Measurements from ENCODE around the gene MMP11.

MMP11 gene

DNA sequence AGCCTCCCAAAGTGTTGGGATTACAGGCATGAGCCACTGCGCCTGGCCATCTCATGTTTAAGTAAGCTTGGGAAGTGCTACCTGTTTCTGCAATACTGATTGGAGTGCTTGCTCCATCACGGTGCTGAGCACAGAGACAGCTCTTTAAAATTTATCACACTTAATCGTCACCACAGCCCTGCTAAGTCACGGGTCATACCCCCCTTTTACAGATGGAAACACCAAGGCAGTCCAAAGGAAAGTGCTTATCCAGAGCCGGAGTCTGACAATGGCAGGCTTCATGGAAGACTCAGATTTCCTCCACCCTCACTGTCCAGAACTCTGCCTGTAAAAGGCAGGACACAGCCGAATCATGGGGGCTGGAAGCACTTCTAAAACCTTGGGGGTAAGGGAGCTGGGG is 12.6 kb upstream of the MMP11 start:
- no peak for DNase-seq (ENCODE audit: low read depth in 2 of 2)

GRCh38 chr22:23762842-23763578 is 9.6 kb upstream of the MMP11 start, which contains the start of gene C22orf15:
TSS of gene C22orf15 (plus strand) at chr22:23762990. CDS start at chr22:23763307, 317 bp downstream.
- no peak for DNase-seq (ENCODE audit: low read depth in 2 of 2)

- DNase-seq (ENCODE audit: low read depth in 2 of 2): peak in 1 of 2 donors; percentile 51
Measured at GRCh38 chr22:23763579-23763945, 9.1 kb upstream of the MMP11 start.

- DNase-seq (ENCODE audit: low read depth in 2 of 2): no peak
Measured at GRCh38 chr22:23763954-23764353, 8.7 kb upstream of the MMP11 start.

DNA sequence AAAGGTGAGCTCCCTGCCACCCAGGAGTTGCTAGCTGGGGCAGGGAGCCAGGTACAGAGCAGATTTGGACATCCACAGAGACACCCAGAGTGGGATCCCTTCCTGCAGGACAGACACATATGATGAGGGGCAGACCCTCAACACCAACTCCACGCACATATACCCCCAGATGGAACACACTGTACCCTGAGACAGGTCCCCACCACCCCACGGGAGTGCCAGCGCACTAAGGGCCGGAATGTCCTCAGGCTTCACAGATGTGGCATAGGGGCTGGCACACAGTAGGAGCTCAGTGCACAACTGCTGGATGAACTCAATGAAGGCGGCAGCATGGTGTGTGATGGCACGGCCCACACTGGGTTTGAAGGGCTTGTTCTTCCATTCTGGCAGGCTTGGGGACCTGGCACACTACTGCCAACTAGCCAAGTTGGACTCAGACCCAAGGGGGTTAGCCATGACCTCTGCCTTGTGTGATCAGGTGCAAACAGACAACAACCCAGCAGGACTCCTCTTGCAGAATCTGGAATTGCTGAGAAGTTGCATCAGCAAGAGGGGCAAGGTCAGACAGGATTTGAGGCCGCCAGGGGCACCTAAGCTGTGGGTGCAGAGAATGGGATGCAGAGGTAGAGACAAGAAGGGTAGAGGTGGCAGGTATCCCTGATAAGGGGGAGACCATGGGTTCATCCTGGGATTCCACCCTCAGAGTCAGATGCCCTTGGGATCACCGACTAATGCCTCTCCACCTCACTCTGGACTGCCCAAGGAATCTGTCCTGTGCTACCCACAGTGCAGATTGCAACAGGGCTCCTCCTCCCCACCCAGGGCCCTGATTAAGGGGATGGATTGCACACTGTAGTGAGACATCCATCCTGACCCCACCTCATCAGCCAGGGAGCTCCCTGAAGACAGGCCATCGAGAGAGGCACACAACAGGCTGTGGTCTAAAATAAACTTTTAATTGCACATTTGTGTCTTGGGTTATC is 7.5 kb upstream of the MMP11 start:
- no peak for DNase-seq (ENCODE audit: low read depth in 2 of 2)

DNA sequence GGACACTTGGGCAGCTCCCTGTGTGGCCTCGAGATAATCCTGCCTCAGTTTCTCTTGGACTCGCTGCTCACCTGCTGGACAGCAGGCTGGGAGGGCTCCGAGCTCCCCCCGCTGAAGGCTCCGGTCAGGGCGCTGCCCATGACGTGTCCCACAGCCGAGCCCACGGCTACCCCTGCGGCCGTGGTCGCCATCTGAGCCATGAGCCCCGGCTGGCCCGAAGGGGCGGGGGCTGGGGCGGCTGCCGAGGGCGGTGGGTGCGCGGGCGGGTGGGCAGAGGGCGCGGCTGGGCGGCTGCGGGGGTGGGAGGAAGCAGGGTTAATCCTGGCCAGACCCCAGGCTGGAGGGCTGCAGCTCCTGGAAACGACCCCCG is 5.4 kb upstream of the MMP11 start:
- no peak for DNase-seq (ENCODE audit: low read depth in 2 of 2)

DNA sequence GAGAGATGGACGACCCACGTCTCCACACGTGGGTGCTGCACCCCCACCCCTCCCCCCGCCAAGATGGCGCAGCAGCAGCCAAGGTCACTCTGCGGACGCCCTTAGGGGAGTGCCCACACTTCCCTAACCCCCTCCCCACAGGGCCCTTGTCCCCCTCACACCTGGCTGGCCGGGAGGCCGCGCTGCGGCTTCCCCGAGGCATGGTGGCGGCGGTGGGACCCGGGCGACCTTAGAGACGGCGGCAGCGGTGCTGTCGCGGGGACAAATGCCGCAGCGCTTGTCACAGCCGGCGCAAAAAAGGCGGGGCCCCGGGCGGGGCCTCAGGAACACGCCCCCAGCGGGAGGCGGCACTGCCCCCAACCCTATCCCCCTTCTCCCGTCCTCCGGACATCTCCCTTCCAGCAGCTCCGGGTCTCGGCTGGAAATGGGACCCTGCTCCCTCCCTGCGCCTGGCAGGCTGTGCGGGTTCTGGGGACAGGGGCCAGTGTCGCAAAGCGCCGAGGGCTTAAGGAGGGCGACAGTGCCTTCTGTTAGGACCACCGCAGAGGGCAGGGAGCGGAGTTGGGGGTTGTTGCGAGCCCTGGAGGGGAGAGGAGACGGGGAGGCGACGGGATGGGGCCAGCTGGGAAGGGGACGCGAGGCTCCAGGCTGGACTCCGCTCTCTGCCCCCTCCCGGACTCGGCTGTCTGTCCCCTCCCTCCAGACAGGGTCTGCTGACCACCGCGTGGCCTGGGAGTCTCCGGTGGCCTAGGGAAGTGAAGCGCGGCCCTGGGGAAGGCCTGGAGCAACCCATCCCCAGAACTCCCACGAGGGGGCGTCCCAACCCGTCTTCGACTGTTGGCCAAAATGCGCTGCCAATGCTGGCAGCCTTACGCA is 4.7 kb upstream of the MMP11 start, which contains the start of gene CHCHD10:
TSS of gene CHCHD10 (minus strand) at position 300 of the 876 bp plus-strand sequence. CDS start at position 202, 98 bp downstream.
- peak; percentile 68 to 71 for DNase-seq (ENCODE audit: low read depth in 2 of 2)

DNA sequence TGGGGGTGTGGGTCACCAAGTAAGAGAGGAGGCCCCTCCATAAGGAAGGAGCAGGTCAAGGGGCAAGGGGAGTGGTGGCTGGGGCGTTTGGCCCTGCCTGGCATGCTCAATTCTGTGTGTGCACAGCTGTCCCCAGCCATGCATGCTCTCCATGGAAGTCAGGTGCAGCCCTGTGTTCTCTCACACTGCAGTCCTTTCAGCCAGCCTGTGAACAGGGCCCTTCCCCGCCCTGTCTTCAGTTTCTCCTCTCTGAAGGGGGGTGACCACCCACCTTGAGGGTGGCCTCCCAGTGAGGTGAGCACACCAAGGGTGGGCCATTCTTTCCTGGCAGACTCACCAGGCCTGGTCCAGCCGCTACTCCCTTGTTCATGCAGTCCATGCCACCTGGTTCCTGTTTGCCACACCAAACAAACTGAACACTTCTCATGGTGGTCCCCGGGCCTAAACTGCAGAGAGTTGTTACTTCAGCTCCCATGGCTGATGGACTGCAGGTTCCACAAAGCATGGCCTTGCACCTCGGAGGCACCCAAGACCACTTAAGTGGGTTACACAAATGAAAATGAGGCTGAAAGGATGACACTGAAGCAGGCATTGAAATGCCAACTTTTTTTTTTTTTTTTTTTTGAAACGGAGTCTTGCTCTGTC is 3.2 kb upstream of the MMP11 start:
- DNase-seq (ENCODE audit: low read depth in 2 of 2): no peak

DNA sequence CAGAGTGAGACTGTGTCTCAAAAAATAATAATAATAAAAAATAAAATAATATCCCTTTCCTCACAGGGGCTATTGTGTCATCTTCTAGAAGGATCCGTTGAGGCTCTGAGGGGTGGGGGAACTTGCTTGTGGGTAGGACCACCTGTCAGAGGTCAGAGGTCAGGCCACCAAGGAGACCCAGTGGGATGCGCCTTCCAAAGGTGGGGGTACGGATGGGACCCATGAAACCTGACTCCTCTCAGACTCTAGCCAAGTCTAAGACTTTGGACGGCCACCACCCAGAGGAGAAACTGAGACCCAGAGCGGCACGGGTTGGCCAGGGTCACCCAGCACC is 367 bp upstream of the MMP11 start:
- no peak for DNase-seq (ENCODE audit: low read depth in 2 of 2)

- no peak for DNase-seq (ENCODE audit: low read depth in 2 of 2)
Measured at GRCh38 chr22:23773483-23774113, 949 bp downstream of the MMP11 start.

DNA sequence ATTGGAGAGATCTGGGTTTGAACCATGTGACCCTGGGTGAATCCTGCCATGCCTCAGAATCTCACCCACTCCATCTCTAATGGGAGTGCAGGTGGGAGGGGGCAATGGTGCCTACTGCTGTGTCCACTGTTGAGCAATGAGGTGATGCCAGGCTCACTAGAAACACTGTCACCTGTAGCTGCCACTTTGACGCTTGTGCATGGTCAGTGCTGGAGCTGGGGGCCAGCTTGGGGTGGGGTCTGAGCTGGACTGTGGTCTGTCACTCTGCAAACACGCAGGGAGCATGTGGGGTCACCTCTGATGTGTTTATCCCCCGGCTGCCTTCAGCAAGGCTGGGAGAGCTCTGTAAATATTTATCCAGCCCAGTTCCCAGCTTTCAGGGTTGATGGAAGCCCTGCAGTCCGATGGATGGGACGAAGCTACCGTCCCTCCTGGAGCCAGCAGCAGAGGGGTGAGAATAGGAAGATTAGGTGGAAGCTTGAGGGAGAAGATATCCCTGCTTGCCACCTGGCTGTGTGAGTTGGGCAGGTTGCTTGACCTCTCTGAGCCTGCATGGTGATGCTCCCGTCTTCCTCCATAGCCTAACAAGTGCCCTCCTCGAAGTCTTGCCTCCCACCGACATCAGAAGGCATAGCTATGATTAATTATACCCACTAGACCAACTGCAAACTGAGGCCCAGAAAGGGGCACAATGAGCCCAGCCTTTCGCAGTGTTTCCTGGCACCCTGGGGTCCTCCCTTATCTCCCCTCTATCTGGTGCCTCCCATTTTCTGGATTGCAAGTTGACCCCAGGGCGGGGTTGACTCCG is 1.7 kb downstream of the MMP11 start:
- no peak for DNase-seq (ENCODE audit: low read depth in 2 of 2)

DNA sequence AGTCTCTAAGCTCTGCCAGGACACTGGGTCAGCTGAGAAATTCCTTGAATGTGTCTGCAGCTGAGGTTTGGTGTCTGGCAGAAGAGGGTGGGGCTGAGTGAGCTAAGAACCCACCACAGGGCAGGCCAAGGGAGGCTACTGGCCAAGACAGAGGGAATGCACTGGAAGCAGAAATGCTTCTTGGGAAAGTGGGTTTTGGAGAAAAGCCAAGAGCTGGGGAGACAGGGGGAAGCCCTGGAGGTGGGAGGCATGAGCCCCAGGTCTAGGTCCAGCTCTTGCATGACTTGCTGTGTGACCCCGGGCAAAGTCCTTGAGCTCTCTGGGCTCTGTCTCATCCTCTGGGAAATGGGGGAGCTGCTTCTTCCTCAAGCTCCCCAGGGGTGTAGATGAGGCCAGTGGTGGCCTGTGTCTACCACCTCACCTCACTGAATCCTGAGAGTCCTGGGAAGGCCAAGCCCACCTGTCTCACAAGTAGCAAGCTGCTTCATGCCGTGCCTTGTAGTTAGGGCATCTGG is 2.3 kb downstream of the MMP11 start:
- no peak for DNase-seq (ENCODE audit: low read depth in 2 of 2)

GRCh38 chr22:23775779-23776375 is 3.2 kb downstream of the MMP11 start:
- DNase-seq (ENCODE audit: low read depth in 2 of 2): no peak

- no peak for DNase-seq (ENCODE audit: low read depth in 2 of 2)
Measured at GRCh38 chr22:23777776-23778576, 5.3 kb downstream of the MMP11 start.

GRCh38 chr22:23778577-23778900 is 5.9 kb downstream of the MMP11 start:
- no peak for DNase-seq (ENCODE audit: low read depth in 2 of 2)

GRCh38 chr22:23779083-23779482 is 6.4 kb downstream of the MMP11 start:
- no peak for DNase-seq (ENCODE audit: low read depth in 2 of 2)

GRCh38 chr22:23779731-23780130 is 7.1 kb downstream of the MMP11 start:
- no peak for DNase-seq (ENCODE audit: low read depth in 2 of 2)

DNA sequence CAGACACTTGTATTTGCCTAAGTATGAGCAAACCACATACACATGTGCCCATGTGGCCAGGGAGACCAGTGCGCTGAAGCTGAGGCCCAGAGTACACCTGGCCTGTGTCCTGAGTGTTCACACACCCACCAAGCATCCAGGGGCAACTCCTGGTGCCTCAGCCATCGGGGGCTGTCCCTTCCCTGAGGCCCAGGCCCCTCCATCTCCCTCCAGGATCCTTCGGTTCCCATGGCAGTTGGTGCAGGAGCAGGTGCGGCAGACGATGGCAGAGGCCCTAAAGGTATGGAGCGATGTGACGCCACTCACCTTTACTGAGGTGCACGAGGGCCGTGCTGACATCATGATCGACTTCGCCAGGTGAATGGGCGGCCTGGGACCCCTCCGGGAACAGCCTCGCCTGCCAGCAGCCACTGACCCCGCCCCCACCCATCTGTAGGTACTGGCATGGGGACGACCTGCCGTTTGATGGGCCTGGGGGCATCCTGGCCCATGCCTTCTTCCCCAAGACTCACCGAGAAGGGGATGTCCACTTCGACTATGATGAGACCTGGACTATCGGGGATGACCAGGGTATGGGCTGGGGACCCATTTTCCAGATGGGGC is 7.6 kb downstream of the MMP11 start:
- no peak for DNase-seq (ENCODE audit: low read depth in 2 of 2)

All from stimulated activated CD8-positive, alpha-beta memory T cell treated with anti-CD3 and anti-CD28 coated beads, Interleukin-15, amount 100 ng/mL, for 48 hours (primary cell).